Right lung (tissue), 5 donors: Measurements from ENCODE around the gene CNPY1. TPM values are rescaled to one million over a fixed set of nuclear protein-coding genes. Genes with fewer than 3 reads are reported as not detected.

Experiments used
- DNase-seq, 2 donors: peaks; one replicate each; pipeline ENCODE4 v3.0.0-alpha.2; 2013
- polyA plus RNA-seq, 5 donors: library from polyadenylated mRNA; unstranded; fragments of 120-200 nt; gene quantifications; one replicate each; pipeline versions ENCODE4 v1.2.1 to v1.2.3, GENCODE V29; 2013; ENCODE audit warnings: inconsistent platforms in 1 of 5, low replicate concordance in 1 of 5; ENCODE audit not compliant: insufficient read length in 5 of 5, insufficient read depth in 1 of 5

The CNPY1 gene
- polyA plus RNA-seq, 5 donors: not detected

DNA sequence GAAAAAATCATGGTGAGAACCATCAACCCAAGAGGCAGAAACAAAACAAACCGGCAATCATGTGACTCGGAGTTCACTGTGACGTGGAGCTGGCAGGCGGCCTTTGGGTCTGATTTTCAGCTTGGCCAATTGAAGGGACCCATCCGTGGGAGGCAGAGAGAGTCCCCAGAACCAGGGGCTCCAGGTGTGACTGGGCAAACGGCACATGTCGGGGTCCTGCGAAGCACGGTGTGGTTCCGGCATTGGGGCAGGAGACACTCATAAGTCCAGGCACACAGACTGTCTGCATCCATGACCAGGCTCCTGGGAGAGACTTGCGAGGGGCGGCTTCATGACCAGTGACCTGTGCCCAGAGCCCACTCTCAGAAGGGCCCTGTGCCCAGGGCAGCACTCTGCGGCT is 12.6 kb upstream of the CNPY1 start:
- no peak for DNase-seq

DNA sequence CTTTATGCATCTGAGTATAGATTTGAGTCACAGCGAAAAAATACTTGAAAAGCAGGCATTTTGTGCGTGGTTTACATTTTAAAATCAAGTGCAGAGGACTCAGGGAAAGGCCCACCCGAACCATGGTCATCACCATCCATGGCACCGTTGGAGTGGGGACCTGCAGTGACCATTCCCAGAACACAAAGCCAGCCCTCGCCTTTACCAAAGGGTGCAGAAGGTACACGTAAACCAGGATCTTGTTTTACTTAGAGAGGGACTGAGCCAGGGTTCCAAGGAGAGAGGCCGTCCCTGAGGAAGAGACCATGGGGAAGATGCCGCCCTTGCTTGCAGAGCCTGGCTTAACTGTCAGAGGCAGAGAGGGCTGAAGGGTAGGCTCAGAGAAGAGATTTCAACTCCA is 12.0 kb upstream of the CNPY1 start:
- no peak for DNase-seq

DNA sequence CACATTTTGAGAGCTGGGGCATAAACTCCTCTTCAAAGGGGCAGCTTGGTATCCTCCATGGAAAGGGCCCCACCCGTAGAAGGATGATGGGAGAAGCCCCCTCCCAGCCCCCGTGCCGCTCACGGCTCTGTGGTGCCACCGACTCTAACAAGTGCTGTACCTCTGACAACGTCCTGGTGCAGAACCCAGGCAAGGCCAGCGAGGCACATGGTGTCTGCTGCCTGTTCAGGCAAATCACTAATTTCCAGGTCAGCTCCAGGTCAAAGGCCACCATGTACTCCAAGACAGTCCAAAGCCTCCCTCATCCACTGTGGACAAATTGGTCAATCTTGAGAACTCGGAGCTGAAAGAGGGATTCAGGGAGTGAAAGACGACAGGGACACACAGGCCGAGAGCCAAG is 11.4 kb upstream of the CNPY1 start:
- DNase-seq: no peak

DNA sequence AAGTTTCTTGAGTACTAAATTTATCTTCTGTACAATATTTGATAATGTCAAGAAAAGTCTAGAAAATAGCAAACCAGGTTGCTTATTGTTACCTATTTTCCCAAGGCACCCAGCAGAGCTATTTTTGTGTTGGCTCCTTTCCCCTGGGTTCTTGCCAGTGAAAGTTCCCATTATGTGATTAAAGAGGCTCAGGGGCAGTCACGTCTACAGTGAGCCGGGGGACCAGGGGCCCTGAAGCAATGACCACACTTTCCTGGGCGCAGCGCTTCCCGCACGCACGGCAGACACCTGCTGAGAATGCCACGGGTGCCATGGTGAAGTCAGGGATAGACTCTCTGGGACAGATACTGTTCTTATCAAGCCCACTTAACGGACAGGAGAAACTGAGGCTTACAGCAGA is 10.4 kb upstream of the CNPY1 start:
- DNase-seq: no peak

- no peak for DNase-seq
These were observed 8.8 kb upstream of the CNPY1 start for GRCh38 chr7:155555116-155555695.

DNA sequence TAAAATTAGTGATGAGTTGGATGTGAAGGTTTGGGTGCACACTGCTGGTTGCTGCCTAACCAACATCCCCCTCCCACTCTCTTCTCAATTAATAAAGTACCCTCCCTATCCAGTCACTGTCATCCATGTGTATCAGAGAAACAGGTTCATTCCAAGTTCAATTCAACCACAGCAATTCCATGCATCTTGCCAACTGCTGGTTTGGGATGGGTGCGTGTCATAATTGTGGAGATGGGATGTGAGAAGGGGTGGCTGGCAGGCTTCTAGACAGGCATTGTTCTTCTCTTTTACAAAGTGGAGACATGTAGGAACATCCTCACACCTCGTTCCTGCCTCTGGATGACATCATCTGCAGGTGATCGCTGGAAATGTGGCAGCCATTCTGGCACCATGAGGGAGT is 7.5 kb upstream of the CNPY1 start:
- DNase-seq: no peak

- no peak for DNase-seq
These were observed 5.6 kb upstream of the CNPY1 start for GRCh38 chr7:155551785-155552611.

- DNase-seq: no peak
These were observed 4.6 kb upstream of the CNPY1 start for GRCh38 chr7:155550916-155551315.

DNA sequence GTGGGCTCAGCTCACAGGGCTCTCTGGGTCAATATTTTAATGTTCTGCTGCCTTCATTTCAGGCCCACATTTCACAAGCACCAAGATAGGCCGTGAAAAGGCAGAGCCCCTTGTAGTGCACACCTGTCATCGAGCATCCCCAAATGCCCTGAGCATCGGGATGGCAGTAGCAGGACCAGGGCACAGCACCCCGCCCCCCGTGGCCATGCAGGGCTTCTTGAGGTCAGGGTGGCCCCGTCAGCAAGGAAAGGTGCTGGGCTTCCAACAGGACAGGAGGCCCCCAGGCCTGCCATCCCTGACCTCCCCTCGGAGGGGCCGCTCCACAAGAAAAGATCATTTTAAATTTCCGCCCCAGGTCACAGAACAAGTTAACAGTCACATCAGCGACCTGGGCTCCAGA is 2.9 kb upstream of the CNPY1 start:
- DNase-seq: no peak

DNA sequence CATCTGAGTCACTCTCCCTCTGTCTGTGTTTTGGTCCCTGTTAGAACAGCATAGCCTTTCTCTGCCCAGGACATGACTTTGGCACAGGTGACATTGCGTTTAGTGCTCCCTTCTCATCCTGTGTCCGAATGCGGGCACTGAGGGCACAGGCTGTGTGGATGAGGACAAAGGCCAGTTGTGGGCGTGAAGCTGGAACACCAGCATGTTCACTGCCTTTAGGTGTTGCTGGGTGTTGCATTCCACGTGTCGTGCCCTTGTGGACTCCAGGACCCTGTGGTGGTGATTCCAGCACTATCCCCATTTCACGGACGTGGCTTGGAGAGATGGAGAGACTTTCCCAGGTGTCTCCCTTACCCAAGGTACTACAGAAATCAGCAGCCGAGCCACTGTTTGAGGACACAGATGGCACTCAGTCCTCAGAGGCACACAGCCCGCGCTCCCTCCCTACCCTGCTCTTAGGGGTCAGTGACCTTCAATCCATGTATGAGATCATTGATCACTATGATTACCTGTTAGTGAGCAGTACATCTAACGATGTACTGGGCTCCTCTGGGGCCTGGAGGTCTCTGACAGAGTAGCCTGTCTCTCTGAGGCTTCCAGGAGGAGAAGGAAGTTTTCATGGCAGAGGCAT is 917 bp upstream of the CNPY1 start:
- DNase-seq: no peak

DNA sequence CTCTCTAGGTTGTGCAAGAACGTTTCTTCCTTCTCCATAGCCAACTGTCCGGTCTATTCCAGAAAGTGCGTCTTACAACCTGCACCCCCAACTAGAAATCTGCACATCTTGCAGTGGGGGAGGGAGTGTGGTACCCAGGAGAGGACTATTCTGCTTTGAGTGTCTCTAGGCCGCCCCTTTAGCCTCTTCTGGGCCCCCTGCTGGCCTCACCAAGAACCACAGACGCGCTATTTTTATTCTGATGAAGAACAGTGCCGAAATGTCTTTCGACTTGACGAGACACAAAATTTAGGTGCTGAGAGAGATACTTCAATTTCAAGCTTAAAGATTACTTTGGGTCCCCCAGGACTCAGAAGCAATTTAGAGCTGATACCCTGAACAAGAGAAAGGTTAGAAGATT is 1.0 kb downstream of the CNPY1 start:
- no peak for DNase-seq

DNA sequence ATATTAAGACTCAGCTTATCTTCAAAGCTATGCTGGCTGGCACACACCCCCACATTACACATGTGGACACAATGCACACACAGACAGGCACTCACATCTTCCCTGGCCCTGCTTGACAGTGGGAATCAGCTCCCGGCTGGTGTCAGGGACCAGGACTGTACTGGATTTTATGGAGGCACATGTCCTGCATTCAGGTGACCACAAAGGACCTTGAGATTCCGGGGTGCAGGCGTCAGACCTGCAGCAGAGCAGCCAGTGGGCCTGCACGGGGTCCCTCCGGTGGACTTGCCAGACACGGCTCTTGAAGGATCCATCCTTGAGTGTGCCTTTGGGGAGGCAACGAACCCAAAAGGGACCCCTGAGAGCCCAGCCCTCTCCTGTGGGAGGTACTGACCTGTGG is 1.9 kb downstream of the CNPY1 start:
- DNase-seq: no peak

- DNase-seq: no peak
These were observed 2.4 kb downstream of the CNPY1 start for GRCh38 chr7:155543926-155544325.

- DNase-seq: no peak
These were observed 3.1 kb downstream of the CNPY1 start for GRCh38 chr7:155543011-155543876.

DNA sequence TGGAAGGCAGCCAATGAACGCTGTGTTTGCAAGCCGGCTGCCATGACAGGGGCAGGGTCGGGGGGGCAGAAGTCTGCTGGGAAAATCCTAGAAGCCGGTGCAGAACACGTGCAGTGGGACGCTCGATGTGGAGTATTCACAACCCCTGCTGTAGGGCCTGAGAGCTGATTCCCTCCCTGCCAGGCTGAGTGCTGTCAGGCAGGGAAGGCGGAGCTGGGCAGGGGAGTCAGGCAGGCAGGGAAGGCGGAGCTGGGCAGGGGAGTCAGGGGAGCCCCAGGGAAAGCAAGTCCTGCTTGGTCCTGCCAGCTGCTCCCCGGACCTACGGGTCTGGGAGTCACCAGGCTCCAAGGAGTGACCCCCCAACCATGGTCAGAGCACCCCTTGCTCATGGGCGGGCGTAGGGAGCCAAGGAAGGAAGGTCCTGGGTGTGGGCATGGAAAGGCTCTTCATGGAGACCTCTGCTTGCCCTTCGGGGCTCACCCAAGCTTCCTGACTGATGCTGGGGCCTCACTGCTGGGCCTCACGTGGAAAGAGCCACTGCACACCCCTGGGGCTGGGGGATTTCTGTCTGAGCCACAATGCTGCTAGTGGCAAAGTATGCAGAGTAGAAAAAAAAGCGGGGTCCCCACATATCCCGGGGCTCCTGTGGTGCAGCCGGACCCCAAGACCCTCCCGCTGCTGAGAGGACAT is 4.2 kb downstream of the CNPY1 start:
- no peak for DNase-seq

DNA sequence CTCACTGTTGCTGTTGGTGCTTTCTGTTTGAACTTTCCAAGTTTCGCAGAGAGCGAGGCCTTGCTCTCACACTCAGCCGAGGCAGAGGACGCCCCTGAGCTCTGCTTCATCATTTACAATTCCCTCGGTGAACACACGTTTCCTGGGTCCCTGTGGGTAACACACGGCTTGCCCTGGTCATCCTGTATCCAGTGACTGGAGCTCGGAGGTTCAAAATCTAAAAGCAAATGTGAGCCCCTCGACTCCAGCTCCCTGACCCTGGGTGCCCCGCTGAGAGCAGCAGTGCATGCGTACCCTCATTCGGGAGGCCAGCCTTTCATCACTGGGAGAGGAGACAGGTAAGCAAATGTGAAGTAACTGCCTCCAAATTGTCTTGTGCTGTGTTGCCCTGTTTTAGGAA is 5.8 kb downstream of the CNPY1 start:
- DNase-seq: no peak

- no peak for DNase-seq
These were observed 8.1 kb downstream of the CNPY1 start for GRCh38 chr7:155538293-155538692.

- DNase-seq: no peak
These were observed 9.9 kb downstream of the CNPY1 start for GRCh38 chr7:155536451-155536850.

DNA sequence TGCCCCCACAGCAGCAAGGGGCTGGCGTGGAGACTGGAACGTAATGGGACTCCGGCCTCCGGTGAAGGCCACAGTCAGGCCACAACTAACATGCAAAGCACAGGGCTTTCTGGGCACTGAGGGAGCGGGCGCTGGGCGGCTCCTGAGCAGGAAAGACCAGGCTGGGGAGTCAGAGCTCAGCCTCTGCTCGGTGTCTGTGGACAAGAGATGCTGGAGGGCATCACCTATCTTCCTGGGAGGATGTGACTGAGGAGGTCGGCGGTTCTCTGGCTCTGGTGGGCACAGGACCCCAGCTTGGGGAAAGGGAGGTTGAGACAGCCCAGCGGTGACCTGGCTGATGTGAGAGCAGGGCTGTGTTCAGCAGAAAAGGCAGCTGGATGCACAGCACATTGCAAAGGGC is 11.7 kb downstream of the CNPY1 start:
- DNase-seq: no peak

DNA sequence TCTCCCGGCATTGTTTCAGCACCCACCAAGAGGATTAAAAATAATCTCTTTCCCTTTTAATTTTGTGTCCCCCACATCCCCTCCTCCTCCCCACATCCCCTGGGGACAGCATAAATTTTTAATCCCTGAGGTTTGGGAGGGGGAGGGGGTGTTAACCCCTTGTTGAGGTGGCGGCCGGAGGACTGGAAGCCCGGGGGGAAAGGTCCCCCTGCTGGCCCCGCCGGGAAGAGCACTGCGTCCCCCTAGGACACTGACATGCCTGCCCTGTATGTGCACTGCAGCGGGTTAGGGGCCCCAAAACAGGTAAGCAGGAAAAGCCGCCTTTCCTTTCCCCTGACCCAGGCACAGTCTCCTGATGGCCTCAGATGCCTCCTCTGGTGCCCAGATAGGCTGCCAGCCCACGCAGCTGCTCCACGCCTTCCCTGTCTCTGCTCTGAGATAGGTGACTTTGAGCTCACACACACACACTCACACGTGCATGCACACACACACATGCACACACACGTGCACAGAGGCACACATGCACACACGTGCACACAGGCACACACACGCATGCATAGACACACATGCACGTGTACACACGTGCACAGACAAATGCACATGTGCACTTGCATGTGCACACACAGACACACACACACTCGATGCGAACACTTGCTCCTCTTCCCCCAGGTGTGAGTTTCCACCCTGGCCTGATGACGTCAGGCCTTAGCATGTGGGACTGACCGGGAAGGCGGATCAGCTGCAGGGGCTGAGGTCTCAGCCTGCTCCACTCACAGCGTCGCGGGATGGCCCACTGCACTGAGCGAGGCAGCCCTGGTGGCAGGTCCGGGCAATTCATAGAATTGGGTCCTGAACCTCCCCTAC is 12.3 kb downstream of the CNPY1 start:
- no peak for DNase-seq
